ENCODE measurements around the gene CACNA1G.

The CACNA1G gene

DNA sequence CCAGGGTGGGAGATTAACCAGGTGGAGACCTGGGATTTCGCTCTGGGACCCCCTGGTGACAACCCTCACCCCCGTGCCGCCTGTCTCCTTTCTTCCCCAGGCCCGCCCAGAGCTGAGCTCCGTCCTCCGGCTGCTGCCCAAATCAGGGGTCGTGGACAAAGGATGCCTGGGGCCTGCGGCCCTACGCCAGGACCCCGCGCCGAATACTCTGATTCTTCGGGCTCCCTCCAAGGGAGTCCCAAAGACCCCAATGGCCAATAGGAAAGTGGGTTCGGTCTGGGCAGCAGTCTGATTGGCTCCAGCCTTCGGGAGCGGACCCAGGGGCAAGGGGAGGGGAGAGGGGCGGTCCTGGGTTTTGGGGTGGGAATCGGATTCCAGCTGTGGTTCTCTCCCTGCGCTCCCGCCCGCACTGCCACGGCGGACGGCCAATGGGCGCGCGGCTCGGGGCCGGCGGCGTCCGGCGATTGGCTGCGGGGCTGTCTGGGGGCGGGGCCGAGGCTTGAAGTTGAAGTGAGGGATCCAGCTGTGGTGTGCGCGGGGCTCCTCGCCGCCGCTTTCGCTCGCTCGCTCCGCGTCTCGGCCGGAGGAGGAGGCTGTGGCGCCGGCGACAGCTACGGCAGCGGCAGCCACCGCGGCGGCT lies at the start of gene CACNA1G:
CACNA1G (plus strand) TSS at position 531 of the 640 bp plus-strand sequence. CDS start 745 bp downstream, outside the sequence.
- DNase-seq (ENCODE audit: low spot score): peak; percentile 83

DNA sequence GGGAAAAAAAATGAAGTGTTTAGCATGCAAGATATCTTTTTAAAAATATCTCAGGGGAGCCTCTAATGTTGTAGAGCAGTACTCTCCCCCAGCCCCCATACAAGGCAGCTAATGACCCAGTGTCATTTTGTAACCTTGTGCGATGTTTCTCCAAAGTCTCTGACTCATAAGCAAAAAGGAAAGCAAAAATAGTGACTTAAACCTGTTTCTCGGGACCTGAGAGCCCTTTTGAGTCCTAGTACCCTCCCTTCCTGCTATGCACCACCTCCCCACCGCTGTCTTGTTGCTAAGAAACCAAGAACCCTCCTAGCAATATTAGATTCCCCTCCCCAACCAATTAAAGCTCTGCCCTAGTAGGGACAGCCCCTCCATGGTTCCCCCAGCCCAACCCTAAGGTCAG lies 49.5 kb upstream of the CACNA1G start:
- peak; percentile 89 for DNase-seq (ENCODE audit: low spot score)

DNA sequence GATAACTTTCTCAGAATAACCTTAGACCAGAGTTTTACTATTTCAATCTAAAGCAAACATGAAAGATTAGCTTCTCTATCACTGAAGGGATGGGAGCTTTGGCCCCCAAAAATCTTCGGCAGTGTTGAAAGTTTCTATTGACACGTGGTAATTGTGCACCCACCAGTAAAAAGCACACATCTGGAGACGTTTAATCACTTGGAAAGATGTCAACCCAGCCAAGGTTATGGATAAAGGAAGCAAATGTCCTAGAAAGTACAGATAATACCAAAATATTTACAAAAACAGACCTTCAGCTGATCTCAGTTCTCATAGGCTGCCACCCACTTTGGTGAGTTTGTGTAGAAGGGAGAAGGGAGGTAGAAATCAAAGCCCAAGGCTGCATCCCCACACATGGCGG lies 47.0 kb upstream of the CACNA1G start:
- no peak for DNase-seq (ENCODE audit: low spot score)

- DNase-seq (ENCODE audit: low spot score): no peak
Measured at GRCh38 chr17:50514388-50514787, 46.1 kb upstream of the CACNA1G start.

- DNase-seq (ENCODE audit: low spot score): no peak
Measured at GRCh38 chr17:50514936-50515702, 45.4 kb upstream of the CACNA1G start.

GRCh38 chr17:50517011-50517410 lies 43.5 kb upstream of the CACNA1G start:
- DNase-seq (ENCODE audit: low spot score): no peak

- DNase-seq (ENCODE audit: low spot score): no peak
Measured at GRCh38 chr17:50517504-50518383, 42.8 kb upstream of the CACNA1G start.

- DNase-seq (ENCODE audit: low spot score): no peak
Measured at GRCh38 chr17:50518384-50519023, 42.0 kb upstream of the CACNA1G start.

DNA sequence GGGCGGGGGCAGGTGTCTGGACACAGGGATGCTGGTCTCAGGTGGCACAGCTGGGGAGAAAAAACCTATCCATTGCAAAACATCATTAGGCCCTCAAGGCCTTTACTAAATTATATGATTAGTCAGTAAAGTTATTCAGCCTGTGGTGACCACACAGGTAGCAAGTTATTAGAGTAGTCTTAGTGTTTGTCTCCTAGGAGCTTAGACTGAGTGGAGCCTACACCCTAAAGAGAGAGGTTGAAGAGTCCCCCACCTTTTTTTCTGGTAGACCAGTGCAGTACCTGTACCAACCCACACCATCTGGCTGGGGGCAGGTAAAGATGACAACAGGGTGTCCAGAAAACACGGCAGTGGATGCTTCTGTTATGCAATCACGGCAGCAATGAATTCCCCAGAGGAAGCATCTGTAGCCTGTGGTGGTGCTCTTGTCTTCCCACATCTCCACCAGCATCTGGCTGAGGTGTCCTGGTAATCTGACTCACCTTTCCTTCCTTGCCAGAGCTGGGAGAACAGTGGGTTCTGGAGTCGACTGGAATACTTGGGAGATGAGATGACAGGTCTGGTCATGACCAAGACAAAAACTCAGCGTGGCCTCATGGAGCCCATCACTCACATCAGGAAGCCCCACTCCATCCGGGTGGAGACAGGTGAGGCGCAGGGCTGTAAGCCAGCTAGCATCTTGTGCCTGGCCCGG lies 41.2 kb upstream of the CACNA1G start:
- DNase-seq (ENCODE audit: low spot score): no peak

DNA sequence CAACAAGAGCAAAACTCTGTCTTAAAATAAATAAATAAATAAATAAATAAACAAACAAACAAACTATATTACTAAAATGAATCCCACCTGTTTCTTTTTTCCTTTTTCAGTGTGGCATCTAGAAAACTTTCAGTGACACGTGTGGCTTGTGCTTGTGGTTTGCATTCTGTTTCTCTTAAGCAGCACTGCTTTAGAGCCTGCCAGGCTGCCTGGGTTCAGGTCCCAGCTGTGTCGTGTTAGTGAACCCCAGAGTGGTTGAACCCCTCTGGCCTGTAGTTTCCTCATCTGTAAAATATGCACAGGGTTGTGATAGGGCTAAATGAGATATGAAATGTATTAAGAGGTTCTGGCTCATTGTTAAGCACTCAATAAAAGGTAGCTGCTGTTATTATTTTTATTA lies 40.0 kb upstream of the CACNA1G start:
- no peak for DNase-seq (ENCODE audit: low spot score)

GRCh38 chr17:50521514-50521913 lies 39.0 kb upstream of the CACNA1G start:
- no peak for DNase-seq (ENCODE audit: low spot score)

DNA sequence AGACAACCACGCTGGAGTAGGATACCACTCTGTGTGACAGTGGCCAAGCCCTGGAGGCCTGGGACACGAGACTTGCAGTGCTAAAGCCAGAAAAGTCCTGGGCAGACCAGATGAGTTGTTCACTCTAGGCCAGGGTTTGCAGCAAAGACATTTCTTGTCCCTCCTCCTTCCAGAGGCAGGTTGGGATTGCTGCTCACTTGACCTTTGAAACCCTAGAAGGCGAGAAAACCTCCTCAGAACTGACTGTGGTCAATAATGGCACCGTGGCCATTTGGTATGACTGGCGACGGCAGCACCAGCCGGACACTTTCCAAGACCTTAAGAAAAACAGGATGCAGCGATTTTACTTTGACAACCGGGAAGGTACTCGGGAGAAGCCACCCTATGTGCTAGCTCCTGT lies 37.7 kb upstream of the CACNA1G start:
- DNase-seq (ENCODE audit: low spot score): no peak

- DNase-seq (ENCODE audit: low spot score): no peak
Measured at GRCh38 chr17:50523208-50523607, 37.3 kb upstream of the CACNA1G start.

DNA sequence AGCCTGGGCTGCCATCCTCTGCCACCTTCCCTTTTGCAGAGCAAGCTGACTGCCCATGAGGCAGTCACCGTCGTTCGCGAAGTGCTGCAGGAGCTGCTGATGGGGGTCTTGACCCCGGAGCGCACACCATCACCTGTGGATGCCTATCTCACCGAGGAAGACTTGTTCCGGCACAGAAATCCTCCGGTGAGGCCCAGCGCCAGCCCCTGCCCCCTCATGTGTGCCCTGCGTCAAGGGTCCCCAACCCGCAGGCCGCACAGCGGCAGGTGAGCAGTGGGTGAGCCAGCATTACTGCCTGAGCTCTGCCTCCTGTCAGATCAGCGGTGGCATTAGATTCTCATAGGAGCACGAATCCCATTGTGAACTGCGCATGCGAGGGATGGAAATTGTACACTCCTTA lies 35.7 kb upstream of the CACNA1G start:
- DNase-seq (ENCODE audit: low spot score): no peak

DNA sequence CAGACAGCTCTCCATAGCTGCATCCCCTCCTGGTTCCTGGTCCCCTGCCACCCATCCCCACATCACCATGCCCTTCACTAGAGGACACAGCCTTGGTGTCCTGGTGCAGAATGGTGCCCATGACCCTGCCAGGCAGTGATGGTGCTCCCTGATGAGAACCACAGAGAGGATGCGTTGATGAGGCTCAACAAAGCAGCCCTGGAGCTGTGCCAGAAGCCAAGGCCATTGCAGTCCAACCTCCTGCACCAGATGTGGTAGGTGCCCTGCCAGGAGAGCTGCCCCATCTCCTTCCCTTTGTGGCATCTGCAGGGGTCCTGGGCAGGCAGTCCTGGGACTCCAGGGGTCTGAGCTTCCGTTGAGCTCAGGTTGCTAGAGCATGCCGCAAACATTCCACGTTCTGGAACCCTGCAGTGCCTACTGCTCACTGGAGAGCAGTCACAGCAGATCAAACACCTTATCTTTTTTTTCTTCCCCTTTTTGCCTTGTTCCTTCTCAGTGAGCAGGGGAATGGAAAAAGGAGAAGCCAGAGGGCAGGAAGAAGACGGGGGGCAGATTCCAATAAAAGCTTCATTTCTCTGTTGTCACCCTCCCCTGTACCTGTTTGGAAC lies 33.3 kb upstream of the CACNA1G start:
- no peak for DNase-seq (ENCODE audit: low spot score)

DNA sequence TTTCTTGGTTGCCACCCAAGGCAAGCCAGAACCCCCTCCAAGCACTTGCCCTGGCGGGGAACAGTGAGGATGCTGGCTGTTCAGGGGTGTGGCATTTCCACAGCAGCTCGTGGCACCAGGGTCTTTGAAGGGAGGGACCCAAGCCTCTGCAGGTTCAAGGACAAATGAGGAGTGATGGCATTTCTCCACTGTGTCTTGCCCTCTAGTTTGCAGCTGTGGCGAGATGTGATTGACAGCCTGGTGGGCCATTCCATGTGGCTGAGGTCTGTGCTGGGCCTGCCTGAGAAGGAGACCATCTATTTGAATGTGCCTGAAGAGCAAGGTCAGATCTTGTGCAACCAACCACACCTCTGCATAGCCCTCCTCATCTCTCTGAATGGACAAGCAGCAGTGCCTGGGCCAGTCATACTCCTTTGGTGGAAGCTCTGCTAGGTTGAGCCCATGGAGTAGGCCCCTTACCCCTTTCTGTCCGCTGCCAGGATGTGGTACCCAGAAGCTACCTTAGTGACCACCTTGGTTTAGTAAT lies 32.5 kb upstream of the CACNA1G start:
- no peak for DNase-seq (ENCODE audit: low spot score)

GRCh38 chr17:50529849-50530248 lies 30.7 kb upstream of the CACNA1G start:
- no peak for DNase-seq (ENCODE audit: low spot score)

DNA sequence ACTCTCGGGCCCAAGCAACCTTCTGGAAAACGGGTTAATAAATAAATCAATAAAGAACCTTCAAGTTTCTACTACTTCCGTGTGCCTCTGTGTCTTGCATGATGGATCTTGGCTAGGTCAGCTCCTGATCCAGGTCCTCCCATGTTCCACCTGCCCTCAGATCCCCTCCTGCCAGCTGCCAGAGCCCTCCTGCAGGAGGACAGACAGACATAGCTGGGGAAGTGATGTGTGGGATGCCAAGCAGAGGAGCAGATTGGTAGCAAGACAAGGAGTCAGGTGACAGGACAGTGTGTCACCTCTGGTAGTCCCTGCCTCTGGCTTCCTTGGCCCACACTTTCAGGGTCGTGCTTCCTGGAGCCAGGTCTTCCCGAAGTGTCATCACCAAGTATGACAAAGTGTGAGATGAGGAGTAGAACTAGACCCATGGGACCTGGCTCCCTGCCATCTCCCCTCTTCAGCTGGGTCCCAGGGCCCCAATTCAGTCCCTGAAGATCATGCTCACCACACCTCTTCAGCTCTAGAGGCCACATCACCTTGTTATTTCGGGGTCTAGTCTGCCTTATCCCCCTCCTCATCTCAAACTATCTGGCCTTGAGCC lies 29.0 kb upstream of the CACNA1G start:
- no peak for DNase-seq (ENCODE audit: low spot score)

DNA sequence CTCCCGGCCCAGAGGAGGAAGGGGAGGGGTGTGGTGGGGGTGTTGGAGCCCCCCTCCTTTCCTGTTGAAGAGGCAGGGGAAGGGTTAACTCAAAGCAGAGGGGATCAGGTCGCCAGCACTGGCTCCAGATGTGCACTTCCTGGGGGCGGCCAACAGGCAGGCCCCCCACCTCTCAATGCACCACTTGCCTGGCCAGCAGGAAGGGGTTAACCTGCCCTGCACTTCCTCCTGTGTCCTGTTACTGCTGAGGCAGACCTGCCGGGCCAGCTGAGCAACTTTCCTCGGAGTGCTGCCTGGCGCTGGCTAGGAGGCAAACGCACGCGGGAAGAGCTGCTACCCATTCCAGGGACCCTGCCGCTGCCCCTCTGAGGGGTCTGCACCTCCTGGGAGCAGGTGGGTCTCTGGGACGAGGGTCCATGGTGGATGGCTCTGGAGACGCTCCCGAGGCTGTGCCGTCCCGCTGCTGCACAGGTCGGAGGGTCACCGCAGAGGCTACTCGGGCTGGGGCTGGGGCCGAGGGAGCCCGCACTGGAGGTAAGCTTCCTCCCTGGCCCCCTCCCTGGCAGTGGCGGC lies 28.0 kb upstream of the CACNA1G start, which contains the start of gene EPN3:
EPN3 (plus strand) TSS at position 284 of the 573 bp plus-strand sequence. CDS start 3,822 bp downstream, outside the sequence.
- DNase-seq (ENCODE audit: low spot score): no peak

DNA sequence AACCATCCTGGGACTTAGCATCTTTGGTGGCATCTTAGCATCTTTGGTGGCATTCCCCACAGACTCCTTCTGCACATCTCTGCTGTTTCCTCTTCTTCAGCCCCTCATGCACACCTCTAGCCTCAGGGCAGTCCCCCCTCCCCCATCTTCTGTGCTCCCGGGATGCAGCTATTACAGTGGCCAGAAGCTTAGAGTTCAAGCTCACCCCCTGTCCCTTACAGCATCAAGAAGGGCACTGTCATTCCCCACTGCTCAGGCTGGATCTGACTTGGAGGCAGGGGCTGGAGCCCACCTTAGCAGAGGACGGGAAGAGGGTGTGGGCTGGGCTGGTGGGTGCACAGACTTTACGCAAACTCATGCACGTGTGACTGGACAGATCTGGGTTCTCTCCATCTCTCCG lies 27.3 kb upstream of the CACNA1G start:
- DNase-seq (ENCODE audit: low spot score): no peak

Measured in activated CD4-positive, alpha-beta T cell treated with anti-CD3 and anti-CD28 coated beads, Interleukin-2, Interleukin-4, amounts not matched to agents 100 ng/mL and 50 ng/mL, durations not matched to agents 16 hours and 8 hours (primary cell).